GM19467 (cell line): ENCODE results near the gene PHF12.

Experiments
- ATAC-seq: cut with Tn5 transposase; IDR thresholded peaks from one replicate; pipeline ENCODE4 v1.9.1; 2021; ENCODE audit warnings: mild to moderate bottlenecking, moderate library complexity; ENCODE audit not compliant: unreplicated experiment

Gene PHF12

DNA sequence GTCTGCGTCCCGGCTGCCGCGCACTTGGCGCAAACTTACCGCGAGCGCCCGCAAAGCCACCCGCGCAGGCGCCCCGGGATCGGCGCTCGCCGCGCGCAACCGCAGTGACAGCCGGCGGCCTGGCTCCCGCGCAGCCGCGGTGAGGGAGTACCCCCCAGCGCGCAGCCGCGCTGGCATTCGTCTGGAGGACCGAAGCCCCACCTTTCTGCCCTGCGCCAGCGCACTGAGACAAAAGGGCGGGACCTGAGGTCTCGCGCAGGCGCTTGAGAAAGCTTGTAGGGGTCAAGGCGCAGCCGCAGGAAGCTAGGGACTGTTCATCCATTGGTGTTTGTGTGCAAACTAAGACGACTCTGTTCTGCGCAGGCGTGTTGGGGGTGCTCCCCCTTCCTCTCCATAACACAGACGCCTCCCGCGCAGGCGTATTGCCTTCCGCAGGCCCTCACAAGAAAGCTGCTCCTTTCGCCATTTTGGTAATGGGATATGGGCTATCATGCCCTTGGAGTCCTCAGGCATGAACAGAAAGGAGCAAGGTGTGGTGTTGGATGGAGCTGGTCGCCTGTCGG is at the start of gene PHF12:
Gene PHF12, minus strand, starts transcription at position 91 of the 563 bp plus-strand sequence. CDS start 558 bp downstream, outside the sequence.
- peak; percentile 51 for ATAC-seq

DNA sequence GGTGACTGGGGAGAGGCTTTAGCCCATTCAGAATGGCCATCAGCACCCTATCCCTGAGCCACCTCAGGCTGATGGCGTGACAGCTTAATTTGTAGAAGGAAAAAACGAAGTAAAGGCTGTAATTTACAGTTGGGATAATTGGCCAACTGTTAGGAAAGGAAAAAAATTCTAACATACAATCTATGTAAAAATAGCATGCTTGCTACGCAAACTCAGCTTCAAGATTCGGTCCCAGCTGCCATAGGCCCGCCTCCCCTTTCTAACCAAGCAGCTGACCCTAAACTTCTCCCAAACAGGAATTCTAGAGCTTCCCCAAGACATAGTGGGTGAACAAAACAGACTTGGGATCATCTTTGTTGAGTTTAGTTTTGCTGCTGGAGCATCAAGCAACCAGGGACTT is 49.7 kb upstream of the PHF12 start:
- no peak for ATAC-seq

DNA sequence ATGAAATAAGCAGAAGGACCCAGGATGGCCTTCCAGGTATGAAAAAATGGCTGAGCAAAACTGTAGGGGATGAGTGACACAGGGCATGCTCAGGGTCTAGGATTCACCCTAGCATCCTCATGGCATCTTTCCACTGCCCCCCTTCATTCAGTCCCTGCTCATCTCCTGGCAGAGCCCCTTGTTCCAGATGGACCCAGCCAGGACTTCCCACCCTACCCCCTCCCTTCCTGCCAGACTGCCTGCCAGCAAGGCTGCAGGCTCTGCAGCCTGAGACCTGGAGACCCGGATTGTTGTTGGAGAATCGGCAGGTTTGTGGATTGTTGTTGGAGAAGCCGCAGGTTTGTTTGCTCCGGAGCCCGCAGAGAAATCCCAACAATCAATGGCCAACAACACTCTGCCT is 47.9 kb upstream of the PHF12 start:
- ATAC-seq, result no peak

DNA sequence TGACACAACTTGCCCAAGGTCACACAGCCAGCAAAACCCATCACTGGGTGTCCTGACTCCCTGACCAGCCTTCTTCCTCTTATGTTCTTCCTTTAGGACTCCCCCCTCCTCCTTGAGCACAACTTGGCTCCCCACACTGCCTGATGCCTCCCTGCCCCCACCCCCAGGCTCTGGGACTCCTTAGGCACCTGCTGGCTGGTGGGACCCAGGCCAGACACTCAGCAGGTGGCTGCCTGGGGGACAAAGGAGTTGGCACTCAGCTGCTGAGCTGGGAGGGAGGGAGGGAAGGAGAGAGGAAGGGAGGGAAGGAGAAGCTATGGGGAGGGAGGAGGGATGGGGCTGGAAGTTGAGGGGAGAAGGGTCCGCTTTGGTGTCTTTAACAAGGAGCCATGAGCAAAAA is 46.5 kb upstream of the PHF12 start:
- no peak for ATAC-seq

DNA sequence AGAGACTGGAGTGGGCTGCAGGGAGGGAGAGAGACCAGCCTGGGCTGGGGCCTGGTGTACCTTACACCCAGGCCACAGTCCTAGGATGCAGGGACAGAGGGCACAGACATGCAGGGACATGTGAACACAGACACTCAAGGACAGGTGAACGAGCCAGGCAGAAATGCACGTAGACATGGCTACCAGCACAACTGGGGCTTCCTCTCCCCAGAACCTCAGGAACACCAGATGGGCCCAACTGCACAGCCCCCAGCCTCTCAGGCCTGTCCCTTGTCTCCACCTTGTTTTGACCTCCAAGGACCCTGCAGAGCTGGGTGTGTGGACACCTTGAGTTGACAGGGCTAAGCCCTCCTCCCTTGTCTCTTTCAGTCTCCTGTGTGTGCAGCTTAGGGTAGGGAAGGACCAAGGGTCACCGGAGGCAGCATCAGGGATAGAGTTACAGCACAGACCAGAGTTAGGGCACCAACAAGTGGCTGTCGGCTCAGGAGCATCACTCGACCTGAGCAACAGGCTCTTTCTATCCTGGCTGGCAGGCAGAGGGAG is 45.3 kb upstream of the PHF12 start:
- no peak for ATAC-seq

DNA sequence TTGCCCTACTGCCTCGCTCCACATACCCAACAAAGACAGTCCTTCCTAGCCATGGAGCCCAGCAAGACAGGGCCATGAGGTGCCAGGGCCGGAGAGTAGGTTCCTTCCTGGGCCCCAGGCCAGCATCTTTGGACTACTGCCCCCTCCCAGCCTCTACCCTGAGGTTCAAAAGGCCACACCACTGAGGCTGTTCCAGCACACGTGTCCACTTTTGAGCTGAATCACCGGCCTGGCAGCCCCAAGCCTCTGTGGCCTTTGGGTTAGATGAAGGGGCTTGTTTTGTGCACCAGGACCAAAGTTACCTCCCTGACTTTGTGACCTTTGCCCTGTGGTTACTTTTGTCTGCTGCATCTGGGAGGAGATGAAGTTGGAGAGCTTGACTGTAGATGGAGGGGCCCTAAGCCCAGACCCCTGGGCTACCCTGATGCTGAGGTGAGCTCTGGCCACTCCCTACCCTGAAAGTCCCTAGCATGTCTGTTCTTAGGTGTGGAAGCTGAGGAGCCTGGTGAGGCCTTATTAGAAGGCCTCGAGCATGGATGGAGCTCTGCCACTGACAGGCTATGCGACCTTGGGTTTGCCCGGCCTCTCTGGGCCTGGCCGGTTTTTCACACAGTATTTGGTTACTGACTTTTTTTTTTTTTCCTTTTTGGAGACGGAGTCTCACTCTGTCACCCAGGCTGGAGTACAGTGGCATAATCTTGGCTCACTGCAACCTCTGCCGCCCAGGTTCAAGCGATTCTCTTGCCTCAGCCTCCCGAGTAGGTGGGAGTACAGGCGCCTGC is 42.5 kb upstream of the PHF12 start:
- ATAC-seq, result no peak

DNA sequence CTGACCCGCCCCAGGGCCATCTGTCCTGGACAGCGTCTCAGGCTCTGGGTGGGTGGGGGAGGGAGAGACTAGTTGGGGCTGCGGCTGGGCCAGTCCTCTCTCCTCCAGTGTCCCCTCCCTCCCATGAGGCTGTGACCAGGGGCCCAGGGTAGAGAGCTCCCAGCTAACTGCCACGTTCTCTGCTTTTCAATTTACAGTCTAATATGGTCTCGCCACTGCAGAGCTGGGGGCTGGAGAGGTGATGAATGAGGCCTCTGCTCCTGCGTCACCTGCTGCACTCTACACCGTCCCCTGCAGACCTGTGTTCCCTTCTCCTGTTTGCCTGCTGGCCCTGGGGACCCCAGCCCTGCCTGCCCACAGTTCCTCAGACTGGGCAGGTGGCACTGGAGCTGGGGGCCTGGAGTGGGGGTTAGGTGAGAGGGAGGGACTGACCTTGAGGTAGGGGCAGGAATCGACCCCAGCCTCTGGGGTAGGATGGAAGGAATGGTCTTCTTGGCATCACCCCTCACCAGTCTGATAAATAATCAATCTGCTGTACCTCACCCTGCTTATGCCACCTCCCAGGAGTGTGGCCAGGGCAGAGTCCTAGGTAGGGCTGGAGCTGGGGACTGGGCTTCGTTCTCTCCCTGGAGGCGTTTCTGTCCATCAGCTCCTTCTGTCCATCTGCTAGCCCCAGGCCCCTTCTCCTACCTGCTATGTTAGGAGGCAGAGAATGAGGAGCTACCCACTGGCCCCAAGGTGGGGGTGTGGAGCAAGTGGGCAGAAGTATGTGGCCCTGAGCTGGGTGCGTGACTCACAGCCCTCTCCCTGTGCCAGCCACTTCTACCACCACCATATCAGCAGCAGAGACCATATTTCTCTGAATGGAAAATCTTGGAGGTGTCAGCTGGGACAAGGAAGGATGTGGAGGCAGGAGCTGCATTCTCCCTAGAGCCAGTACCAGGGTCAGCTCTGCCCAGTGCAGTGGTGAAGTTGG is 41.6 kb upstream of the PHF12 start:
- ATAC-seq, result no peak

DNA sequence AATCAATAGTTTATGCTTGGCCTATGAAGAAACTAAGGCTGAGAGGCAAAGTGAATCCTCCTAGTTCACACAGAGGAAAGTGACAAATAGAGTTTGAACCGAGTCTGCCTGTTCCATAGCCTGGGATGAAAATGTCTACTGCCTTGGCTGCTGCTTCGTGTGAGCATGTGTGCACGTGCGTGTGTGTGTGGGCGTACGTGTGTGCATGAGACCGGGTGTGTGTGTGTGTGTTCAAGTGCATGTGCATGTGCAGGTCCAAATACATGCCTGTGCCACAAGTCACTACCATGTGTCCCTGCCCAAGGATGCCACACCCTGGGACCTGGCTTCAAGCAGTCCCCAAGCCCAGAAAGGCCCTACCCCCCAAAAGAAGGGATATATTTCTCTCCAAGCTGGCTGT is 40.9 kb upstream of the PHF12 start:
- ATAC-seq, result no peak

DNA sequence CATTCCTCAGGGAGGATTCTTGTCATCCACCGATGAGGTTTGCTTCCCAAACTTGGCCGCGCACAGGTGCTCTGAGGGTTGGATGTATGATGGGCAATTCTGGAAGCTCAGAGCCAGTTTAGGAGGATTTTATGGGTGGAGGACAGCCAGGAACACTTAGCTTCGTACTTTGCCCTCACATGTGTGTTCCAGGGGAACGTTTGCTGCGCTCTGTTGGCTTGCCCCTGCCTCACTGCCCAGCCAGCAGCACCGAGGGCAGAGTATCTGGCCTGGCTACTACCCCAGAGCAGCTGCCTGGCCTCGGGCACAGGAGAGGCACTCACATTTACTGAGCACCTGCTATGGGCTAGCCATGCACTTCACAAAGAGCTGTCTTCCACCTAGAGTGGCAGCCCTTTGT is 40.5 kb upstream of the PHF12 start:
- ATAC-seq, result no peak

DNA sequence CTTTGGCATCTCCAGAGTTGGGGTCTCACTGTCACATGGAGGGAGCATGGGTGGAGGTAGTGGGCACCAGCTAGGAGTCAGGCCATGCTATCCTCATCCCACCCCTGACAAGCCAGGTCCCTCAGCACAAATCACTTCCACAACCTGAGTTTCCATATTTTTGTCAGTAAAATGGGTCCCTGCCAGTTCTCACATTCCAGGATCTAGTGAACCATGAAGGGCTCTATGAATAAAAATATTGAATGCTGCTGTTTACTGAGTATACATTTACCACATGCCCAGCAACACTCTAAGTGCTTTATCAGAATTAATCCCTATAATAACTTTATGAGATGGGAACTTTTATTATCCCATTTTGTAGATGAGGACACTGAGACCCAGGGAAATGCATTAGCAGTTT is 37.7 kb upstream of the PHF12 start:
- no peak for ATAC-seq

DNA sequence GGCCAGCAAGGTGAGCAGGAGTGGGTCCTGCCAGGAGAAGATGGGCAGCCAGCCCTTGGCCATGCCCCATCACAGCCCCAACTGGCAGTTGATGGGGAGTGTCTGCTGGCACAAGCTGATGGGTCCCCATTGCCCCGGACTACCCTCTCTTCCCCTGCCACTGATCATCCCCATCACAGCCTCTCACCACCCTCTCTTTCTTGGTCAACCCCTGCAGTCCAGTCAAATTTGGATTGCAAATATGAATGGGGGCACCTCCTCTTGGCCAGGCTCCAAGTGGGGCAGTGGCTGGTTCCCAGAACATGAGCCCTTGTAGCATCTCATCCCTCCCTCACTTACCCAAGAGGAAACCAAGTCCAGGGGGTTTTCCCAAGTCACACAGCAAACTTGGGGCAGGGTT is 37.2 kb upstream of the PHF12 start:
- no peak for ATAC-seq

DNA sequence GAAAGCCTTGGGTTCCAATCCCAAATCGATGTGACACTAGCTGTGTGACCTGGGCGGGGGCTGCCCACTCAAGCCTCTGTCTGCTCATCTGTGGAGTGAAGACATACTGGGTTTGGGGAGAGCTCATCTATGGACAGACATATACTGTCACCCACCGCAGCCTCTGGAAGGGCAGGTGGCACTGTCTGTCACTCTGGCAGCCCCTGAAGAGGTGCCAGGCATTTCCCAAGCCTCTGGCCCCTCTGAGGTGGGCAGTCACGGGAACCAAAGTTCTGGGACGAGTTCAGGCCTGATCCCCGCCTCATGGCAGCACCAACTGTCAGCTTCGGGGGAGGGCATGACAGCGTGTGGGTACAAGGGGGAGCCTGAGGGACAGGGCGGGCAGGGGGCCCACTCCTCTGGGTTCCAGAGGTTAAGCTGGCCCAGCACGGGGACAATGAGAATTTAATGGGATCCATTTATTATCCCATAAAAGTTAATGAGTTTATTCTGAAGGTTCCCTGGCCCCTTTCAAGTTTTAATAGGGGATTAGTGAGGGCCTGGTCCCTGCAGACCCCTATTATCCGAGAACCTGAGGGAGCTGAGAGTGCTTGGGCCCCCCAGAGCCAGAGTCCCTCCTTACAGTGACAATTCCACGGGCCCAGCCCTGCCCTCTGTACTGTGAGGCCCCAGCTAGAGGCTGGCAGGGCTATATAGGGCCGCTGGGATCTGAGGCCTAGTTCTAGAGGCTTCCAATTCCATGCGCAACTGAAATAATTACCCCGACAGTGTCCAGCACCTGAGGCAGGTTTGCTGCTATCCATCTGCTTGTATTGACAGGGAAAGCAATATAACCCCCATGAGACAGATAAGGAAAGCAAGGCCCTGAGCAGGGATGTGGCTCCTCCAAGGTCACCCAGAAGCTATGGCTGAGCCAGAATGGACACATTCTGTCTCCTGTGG is 35.7 kb upstream of the PHF12 start:
- ATAC-seq, result no peak

DNA sequence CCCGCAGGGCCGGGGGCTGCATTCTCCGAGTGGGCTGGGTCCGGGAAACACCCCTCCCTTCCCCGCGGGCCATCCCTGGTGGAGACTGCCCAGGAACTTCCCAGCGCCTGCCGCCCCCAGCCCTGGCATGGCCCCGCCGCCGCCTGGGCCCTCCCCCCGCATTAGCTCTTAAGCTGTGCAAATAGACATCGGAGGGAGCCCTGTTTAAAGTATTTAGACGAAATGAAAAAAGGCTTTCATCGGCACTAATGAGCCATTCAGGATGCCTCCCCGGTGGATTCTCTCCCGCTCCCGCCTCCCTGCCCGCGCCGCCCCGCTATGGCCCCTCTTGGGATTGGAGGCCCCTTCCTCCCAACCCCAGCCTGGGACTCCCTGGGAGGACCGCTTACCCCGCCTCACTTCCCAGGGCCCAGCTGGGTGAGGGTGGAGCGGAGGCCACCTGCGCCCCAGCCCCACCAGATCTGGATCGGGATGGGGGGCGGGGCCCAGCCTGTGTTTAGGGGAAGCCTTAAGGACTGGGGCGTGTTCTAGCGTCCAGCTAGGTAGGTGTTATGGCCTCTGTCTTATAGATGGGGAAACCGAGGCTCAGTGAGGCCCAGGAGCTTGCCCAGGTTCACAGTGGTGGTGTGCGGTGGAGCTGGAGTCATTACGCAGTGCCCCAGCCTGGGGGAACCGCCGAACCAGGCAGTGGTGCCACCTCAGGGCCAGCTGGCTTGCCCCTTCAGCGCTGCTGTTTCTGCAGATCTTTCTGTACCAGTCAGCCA is 34.8 kb upstream of the PHF12 start:
- ATAC-seq, result no peak

DNA sequence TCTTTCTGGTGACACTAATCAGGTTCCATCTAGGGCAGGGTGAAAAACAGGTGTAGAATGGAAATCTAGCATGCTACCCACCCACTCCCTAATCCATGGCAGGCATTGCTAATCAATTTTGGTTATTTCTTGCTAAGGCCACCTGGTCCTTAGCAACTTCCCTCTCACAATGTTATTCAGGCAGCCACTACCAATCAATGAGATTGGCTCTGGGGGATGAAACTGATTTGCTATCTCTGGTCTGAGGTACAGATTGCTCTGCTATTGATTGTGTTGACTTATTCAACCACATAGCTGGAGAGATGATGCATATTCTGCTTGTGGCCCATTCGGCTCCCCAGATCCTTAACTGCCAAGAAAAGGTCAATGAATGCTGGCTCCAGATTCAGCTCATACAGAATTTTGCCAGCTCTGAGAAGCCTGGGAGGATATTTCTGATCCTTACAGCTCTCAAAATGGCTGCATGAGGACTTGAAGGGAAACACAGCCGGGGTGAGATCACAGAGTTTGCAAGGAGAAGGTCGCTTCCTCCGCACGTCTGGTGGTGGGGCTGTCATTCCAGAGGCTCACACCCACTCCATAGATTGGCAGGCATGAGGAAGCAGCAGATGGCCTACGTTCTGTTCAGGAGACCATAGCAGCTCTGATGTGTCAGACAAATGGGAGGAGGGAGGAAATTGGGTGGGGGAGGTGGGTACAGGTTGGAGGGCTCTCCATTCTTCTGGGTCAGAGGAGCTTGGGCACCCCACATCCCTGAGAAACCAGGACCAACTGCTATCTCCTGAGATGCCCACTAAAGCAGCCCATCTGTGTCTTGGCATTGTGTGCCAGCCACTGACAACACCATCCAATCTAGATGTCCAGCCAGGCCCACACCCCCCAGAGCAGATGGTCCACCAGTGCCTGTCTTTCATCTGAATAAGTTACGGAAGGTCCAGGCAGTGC is 32.2 kb upstream of the PHF12 start:
- ATAC-seq, result no peak

DNA sequence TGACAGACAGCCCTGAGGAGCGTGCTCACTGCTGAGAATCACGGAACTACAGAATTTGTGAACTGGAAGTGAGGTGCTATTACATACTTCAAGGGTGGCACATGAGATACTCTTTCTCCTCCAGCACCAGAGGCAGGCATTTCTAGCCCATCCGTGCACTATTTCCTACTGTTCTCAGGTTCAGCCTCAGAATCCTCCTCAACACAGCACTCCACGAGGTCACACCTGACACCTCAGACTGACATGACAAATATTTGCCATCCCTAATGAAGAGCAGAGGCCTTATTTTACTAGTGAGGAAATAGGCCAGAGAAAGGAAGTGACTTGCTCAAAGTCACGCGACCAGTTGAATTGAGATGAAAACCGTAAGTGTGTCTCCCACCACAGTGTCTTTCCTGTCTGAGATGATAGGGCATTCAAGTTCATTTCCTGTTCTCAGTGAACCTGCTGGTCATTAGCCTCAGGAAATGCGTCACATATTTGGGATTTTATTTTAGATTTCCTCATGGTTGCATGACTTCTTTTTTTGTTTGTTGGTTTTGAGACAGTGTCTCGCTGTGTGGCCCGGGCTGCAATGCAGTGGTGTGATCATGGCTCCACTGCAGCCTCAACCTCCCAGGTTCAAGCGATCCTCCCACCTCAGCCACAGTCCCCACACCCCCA is 30.9 kb upstream of the PHF12 start:
- ATAC-seq, result peak; percentile 72

DNA sequence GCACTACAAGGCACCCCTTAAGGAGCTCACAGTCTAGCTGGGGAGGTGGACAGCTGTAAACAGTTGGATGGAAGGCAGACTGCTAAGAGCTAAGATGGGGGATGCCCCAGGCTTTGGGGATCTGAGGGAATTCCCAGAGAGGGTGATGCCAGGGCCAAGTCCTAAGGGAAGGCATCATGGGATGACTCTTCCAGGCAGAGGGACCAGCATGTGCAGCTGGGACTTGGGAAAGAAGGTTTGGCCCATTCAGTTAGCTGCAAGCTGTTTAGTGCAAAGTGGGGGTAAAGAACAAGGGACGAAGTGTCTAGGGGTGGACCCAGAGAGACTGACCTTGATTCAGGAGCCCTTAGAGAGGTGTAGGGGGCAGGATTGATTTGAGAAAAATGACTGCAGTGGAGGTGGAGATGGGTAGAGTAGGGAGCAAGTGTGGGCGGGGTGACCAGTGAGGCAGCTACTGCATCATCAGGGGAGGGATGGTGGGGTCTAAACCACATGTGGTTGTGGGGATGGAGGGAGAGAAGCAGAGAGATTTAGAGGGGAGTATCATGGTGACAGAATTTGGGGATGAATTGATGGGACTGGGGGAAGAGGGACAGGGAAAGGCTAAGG is 27.1 kb upstream of the PHF12 start:
- ATAC-seq, result no peak

DNA sequence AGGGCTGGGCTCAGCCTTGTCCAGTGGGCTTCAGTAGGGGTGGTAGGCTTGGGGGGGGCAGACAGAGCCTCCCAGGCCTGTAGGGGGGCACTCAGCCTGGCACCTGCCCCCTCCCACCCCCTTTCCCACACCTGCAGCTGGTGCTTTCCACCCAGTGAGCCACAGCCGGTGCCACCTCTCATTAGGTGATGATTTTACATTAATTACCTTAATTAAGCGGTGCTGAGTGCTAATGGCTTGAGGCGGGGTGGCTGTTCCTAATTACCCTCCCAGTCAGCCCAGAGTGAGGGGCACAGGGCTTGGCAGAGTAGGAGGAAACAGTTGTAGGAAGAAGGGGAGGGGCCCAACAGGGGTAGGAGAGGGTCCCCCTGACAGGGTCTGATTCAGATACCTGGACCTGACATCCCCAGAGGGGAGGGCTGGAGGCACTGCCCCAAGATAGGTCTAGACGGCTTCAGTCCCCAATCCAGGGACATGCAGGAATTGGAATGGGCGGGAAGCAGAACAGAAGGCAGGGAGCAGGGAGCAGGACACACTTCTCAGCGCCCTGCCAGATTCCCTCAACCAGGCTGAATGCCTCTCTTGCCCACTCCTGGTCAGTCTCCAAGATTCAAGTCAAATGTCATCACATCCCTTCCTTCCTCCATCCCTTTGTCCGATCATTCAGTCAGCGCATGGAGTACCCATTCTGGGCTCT is 26.5 kb upstream of the PHF12 start:
- no peak for ATAC-seq
